Fibroblast of the aortic adventitia (primary cell): Measurements from ENCODE around the gene COX10. TPM values are rescaled to one million over a fixed set of nuclear protein-coding genes. Genes with fewer than 3 reads are reported as not detected.
"Not testable (repeated sequence)": the region's sequence is repeated elsewhere in the genome, so short reads cannot be mapped to it uniquely, and the experiment has no call there.

Experiments
- DNase-seq: peaks from one replicate; pipeline ENCODE4 v3.0.0-alpha.2; 2010; ENCODE audit warnings: low read depth
- H3K4me3 ChIP-seq: 2 replicates; pipeline ENCODE4 v1.5.1; 2011; ENCODE audit warnings: low read depth, mild to moderate bottlenecking, control low read depth, low read length, moderate library complexity
- total RNA-seq: library from RNA; depleted of rRNA; stranded (reverse); fragments of >200 nt; gene quantifications from 2 replicates; pipeline ENCODE4 v1.2.3, GENCODE V29; 2012; ENCODE audit warnings: low replicate concordance
- TF ChIP-seq, protein P1 (sequence below): IDR thresholded peaks from 2 replicates; pipeline ENCODE4 v1.5.1; 2011; ENCODE audit warnings: mild to moderate bottlenecking, low read length, control low read depth, inconsistent platforms; ENCODE audit not compliant: insufficient read depth

COX10 gene
- total RNA-seq, 1 donor: 19.2 TPM

DNA sequence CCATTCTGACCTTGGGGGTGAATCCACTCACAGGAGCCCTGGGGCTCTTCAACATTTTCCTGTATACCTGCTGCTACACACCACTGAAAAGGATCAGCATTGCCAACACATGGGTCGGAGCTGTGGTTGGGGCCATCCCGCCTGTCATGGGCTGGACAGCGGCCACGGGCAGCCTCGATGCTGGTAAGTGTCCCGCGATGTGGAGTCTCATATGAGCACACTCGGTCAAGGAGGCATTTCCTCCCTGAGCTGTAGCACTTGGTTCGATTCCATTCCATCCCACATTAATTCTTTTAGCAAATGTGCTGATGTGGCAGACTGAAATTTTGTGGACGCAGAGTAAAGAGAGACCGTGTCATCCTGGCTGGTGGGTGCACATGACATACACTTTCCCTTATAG lies 122.7 kb downstream of the COX10 start:
- not testable (repeated sequence) for H3K4me3 ChIP-seq, DNase-seq

DNA sequence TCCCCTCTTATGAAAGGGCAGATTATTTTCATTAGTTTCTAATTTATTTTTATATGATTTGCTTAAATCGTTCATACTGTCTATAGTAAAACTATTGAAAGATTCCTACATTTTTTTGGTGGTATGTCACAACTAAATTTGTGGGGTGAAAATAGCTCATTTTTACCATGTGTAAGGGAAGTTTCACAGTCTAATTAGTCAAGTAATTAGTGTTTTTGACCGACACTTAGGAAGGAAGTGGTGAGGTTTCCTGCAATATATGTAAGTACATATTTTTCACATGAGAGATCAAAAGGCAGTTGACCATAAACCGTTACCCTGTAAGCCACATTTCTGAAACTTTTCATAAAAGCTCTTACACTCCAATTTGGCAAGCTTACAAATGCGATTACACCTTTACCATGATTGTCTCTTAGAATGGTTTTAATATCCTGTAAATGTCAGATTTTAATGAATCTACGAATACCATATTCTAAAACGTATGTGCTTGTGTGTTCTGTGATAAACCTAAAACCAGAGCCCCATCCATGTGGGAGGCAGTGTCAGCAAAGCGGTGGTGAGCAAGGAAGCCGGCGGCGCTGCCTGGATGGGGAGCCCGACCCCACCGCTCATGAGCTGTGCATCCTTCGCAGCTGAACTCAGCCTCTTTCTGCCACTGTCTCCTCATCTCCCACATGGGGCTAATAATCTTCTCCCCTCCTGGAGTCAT lies 123.5 kb downstream of the COX10 start:
- not testable (repeated sequence) for H3K4me3 ChIP-seq, DNase-seq

DNA sequence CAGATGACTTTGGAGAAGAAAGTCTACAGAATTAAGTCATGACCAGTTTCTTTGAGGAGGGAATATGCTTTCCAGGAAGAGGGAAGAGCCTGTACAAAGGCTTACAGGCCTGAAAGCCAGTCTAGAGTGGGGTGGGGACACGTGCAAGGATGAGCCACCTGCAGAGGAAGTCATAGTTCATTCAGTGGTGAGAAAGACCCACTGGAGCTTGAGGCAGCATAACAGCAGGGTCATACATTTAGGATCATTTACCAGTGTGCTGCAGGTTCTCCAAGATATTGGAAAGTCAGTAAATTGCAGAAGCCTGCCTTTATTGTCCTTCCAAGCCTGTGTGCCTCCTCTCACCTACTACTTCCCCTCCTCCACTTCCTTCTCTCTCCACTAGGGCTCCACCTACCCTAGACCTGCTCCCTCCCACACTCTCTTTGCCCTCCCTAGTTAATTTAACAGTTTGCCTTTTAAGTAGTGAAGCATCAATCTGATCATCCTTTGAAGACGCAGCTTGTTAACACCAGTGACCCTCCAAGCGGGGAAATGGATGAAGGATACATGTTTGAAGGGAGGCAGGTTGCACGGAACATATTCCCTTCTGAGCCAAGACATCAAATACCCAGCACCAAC lies 127.2 kb downstream of the COX10 start:
- H3K4me3 ChIP-seq: no peak overlapping the region
- TF ChIP-seq, protein P1, sequence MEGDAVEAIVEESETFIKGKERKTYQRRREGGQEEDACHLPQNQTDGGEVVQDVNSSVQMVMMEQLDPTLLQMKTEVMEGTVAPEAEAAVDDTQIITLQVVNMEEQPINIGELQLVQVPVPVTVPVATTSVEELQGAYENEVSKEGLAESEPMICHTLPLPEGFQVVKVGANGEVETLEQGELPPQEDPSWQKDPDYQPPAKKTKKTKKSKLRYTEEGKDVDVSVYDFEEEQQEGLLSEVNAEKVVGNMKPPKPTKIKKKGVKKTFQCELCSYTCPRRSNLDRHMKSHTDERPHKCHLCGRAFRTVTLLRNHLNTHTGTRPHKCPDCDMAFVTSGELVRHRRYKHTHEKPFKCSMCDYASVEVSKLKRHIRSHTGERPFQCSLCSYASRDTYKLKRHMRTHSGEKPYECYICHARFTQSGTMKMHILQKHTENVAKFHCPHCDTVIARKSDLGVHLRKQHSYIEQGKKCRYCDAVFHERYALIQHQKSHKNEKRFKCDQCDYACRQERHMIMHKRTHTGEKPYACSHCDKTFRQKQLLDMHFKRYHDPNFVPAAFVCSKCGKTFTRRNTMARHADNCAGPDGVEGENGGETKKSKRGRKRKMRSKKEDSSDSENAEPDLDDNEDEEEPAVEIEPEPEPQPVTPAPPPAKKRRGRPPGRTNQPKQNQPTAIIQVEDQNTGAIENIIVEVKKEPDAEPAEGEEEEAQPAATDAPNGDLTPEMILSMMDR: no peak
- DNase-seq: no peak

DNA sequence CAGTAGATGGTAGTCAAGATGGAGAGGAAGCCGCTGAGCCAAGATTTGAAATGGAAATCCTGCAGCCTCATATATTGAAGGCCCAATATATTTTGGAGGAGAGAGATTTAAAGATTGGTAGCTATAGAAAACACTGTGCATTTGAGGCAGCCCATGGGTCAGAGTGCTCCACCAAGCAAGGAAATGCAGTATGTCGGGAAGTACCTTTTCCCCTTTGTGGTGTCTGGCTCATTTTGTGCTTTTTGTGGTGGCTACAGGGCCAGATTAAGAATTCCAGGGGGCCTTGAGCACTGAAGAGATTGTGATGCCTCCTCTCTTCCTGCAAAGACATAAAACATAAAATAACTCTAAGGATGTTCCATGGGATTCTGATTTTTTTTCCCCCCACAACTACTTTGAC lies 127.8 kb downstream of the COX10 start:
- no peak overlapping the region for H3K4me3 ChIP-seq
- TF ChIP-seq, protein P1: no peak
- no peak for DNase-seq

DNA sequence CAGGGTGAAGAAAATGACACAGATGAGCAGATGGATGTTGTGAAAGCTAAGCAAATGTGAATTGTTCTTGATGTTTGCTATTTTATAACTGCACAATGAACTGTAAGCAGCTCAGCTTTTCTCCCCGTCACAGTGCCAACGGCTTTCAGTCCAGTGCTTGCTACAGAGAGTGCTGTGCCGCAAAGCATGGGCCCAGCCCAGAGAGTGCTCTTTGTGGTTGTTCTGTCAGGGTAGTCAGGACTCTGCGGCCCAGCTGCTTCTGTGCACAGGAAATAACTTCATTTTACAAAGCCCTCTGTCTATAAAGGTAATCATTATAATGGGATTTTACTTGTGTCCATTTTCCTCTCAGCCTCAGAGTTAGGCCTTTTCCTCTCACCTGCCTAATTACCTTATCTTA lies 128.3 kb downstream of the COX10 start:
- TF ChIP-seq, protein P1: no peak
- no peak for DNase-seq
- no peak overlapping the region for H3K4me3 ChIP-seq

- TF ChIP-seq, protein P1: no peak
- DNase-seq: no peak
- H3K4me3 ChIP-seq: no peak overlapping the region
These were observed 128.7 kb downstream of the COX10 start for GRCh38 chr17:14198013-14198412.

DNA sequence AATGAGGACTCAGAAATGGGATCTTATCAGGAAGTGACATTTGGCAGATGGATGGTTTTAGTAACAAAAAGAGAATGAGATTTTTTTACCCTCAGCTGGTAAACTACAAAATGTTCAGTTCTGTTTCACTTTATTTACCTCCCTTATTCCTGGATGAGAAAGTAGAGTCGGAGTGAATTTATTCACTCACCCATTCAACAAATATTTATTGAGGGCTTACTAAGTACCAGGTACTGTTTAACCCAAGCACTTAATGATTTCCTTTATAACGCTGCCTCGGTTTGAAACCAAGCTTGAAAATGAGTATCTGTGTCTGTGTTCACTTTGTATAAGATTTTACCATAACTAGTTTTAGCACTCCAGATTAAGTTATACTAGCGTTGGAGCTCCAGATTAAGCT lies 129.3 kb downstream of the COX10 start:
- no peak for DNase-seq
- no peak overlapping the region for H3K4me3 ChIP-seq
- TF ChIP-seq, protein P1: no peak

- TF ChIP-seq, protein P1: no peak
- DNase-seq: no peak
These were observed 130.3 kb downstream of the COX10 start for GRCh38 chr17:14199601-14200000.

More at GRCh38 chr17:14199601-14200000, 130.3 kb downstream of the COX10 start:
- no peak overlapping the region for H3K4me3 ChIP-seq
